Loucy (cell line): ENCODE measurements around the gene RHCE.

Experiments
- H2AFZ ChIP-seq: fragments of 200-600 bp; sonication (generic); 2 replicates; pipeline ENCODE4 v1.6.0; 2016; ENCODE audit warnings: antibody characterized with exemption, mild to moderate bottlenecking, low read length, moderate library complexity
- H3F3A ChIP-seq: fragments of 200-600 bp; 2 replicates; pipeline ENCODE4 v1.6.0; 2016; ENCODE audit warnings: antibody characterized with exemption, low read depth, mild to moderate bottlenecking
- H3K27me3 ChIP-seq: fragments of 200-600 bp; sonication (generic); 2 replicates; pipeline ENCODE4 v1.6.1; 2014; ENCODE audit warnings: low read length, mild to moderate bottlenecking; ENCODE audit not compliant: insufficient read depth, poor library complexity, severe bottlenecking
- H3K36me3 ChIP-seq: fragments of 200-600 bp; sonication (generic); 2 replicates; pipeline ENCODE4 v1.6.1; 2016; ENCODE audit warnings: low read length; ENCODE audit not compliant: insufficient read depth
- H3K4me1 ChIP-seq: fragments of 200-600 bp; sonication (generic); 2 replicates; pipeline ENCODE4 v1.5.1; 2014; ENCODE audit warnings: low read length, mild to moderate bottlenecking; ENCODE audit not compliant: insufficient read depth, poor library complexity, severe bottlenecking
- H3K4me2 ChIP-seq: fragments of 200-600 bp; sonication (generic); 2 replicates; pipeline ENCODE4 v1.6.0; 2014; ENCODE audit warnings: antibody characterized with exemption, low read length, low read depth, mild to moderate bottlenecking; ENCODE audit not compliant: poor library complexity, severe bottlenecking
- H3K4me3 ChIP-seq: fragments of 200-600 bp; sonication (generic); 2 replicates; pipeline ENCODE4 v1.5.1; 2014; ENCODE audit warnings: low read length, mild to moderate bottlenecking, mixed read lengths; ENCODE audit not compliant: poor library complexity, severe bottlenecking
- H3K79me2 ChIP-seq: fragments of 200-600 bp; sonication (generic); 2 replicates; pipeline ENCODE4 v1.6.1; 2014; ENCODE audit warnings: low read length; ENCODE audit not compliant: insufficient read depth
- H3K9ac ChIP-seq: fragments of 200-600 bp; sonication (generic); 2 replicates; pipeline ENCODE4 v1.6.0; 2014; ENCODE audit warnings: mild to moderate bottlenecking, low read depth, low read length, moderate library complexity; ENCODE audit not compliant: poor library complexity, severe bottlenecking
- H3K9me2 ChIP-seq: fragments of 200-600 bp; sonication (generic); replicated peaks from 2 replicates; pipeline ENCODE4 v1.6.1; 2016; ENCODE audit warnings: low read depth, low read length, mixed read lengths
- H3K9me3 ChIP-seq: fragments of 200-600 bp; sonication (generic); 2 replicates; pipeline ENCODE4 v1.6.1; 2014; ENCODE audit warnings: mild to moderate bottlenecking, antibody characterized with exemption, low read length, low read depth; ENCODE audit not compliant: insufficient read depth
- H4K20me1 ChIP-seq: fragments of 200-600 bp; sonication (generic); 2 replicates; pipeline ENCODE4 v1.6.0; 2014; ENCODE audit warnings: antibody characterized with exemption, low read length, mild to moderate bottlenecking; ENCODE audit not compliant: insufficient read depth, poor library complexity, severe bottlenecking
- CTCF ChIP-seq: fragments of 200-600 bp; sonication (generic); conservative IDR thresholded peaks from 2 replicates; pipeline ENCODE4 v1.5.1; 2014; ENCODE audit warnings: mild to moderate bottlenecking, antibody characterized with exemption, low read length
- EZH2phosphoT487 ChIP-seq: fragments of 200-600 bp; IDR thresholded peaks from 2 replicates; pipeline ENCODE4 v1.6.1; 2018; ENCODE audit warnings: antibody characterized with exemption, mild to moderate bottlenecking, moderate library complexity, borderline replicate concordance

The RHCE gene

DNA sequence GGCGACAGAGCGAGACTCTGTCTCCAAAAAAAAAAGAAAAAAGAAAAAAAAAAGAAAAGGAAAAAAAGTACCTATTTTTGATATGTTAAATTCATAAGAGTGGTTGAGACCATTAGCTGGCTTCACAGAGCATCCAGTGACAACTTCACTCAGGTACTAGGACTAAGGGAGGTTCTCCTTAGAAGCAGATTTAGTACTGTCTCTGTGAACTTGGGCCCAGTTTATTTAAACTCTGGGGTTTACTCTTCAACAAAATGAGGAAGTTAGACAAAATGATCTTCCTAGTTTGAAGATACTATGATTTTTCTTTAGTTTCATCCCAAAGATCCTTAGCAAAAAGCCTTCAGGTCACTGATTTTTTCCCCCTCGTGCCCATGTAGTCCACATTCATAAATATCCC, 31.3 kb upstream of the RHCE start:
- no peak for TF ChIP-seq CTCF
- TF ChIP-seq EZH2phosphoT487, result no peak
- Histone ChIP-seq H3K79me2 (peaks cover 8% of the 10 kb centered on the region; the same call in 1 of the 2 replicates), H3K4me2 (no peak overlapping the region), H3K4me3 (no peak overlapping the region), H4K20me1 (no peaks in the 10 kb centered on the region), H3K36me3 (peaks cover 52% of the 10 kb centered on the region; the same call in 1 of the 2 replicates), H3K4me1 (peaks cover 5% of the 10 kb centered on the region), H2AFZ (no peak overlapping the region), H3K9ac (no peak overlapping the region), H3K27me3 (no peaks in the 10 kb centered on the region), H3K9me3 (no peaks in the 10 kb centered on the region), H3F3A (no peaks in the 10 kb centered on the region), H3K9me2 (no peaks in the 10 kb centered on the region)

GRCh38 chr1:25450891-25451290, 30.3 kb upstream of the RHCE start:
- Histone ChIP-seq H3K4me3 (no peak overlapping the region), H2AFZ (no peak overlapping the region), H3K4me1 (peaks cover 6% of the 10 kb centered on the region), H3K9ac (no peak overlapping the region), H3F3A (no peaks in the 10 kb centered on the region), H3K9me3 (no peaks in the 10 kb centered on the region), H3K4me2 (no peak overlapping the region), H3K79me2 (peaks cover 18% of the 10 kb centered on the region; the same call in 1 of the 2 replicates), H3K9me2 (no peaks in the 10 kb centered on the region), H4K20me1 (peaks cover 4% of the 10 kb centered on the region), H3K27me3 (no peaks in the 10 kb centered on the region), H3K36me3 (peaks cover 47% of the 10 kb centered on the region; the same call in 1 of the 2 replicates)
- TF ChIP-seq EZH2phosphoT487 (no peak), CTCF (no peak)

GRCh38 chr1:25447547-25447946, 26.9 kb upstream of the RHCE start:
- H3K4me3 ChIP-seq, result no peak overlapping the region
- no peaks in the 10 kb centered on the region for H3F3A ChIP-seq
- H4K20me1 ChIP-seq, result peaks cover 20% of the 10 kb centered on the region
- no peaks in the 10 kb centered on the region for H3K27me3 ChIP-seq
- H3K4me1 ChIP-seq, result peaks cover 6% of the 10 kb centered on the region
- no peak overlapping the region for H3K4me2 ChIP-seq
- H3K9me3 ChIP-seq, result no peaks in the 10 kb centered on the region
- peaks cover 29% of the 10 kb centered on the region; the same call in 1 of the 2 replicates for H3K36me3 ChIP-seq
- H3K9ac ChIP-seq, result no peak overlapping the region
- no peaks in the 10 kb centered on the region for H3K9me2 ChIP-seq
- H3K79me2 ChIP-seq, result peaks cover 42% of the 10 kb centered on the region
- no peak overlapping the region for H2AFZ ChIP-seq
- TF ChIP-seq CTCF (no peak), EZH2phosphoT487 (no peak)
